DOHH2 (cell line): ENCODE data around the gene CAMSAP1.

Experiments used
- H3F3A ChIP-seq: fragments of 200-600 bp; sonication (generic), shearing (Covaris generic); 2 replicates; pipeline ENCODE4 v1.6.0; 2016; ENCODE audit warnings: antibody characterized with exemption, mild to moderate bottlenecking; ENCODE audit not compliant: control insufficient read depth, insufficient read depth
- H3K27ac ChIP-seq: fragments of 200-600 bp; sonication (generic); 2 replicates; pipeline ENCODE4 v1.5.1; 2014; ENCODE audit warnings: low read depth, mild to moderate bottlenecking, low read length, moderate library complexity
- H3K27me3 ChIP-seq: fragments of 200-600 bp; sonication (generic); 2 replicates; pipeline ENCODE4 v1.6.1; 2014; ENCODE audit warnings: mild to moderate bottlenecking, low read length, mixed read lengths; ENCODE audit not compliant: control insufficient read depth
- H3K36me3 ChIP-seq: fragments of 200-600 bp; sonication (generic); 2 replicates; pipeline ENCODE4 v1.6.1; 2014; ENCODE audit warnings: mild to moderate bottlenecking, low read length, moderate library complexity, mixed read lengths; ENCODE audit not compliant: control insufficient read depth
- H3K4me1 ChIP-seq: fragments of 200-600 bp; sonication (generic); 2 replicates; pipeline ENCODE4 v1.6.1; 2014; ENCODE audit warnings: mild to moderate bottlenecking, low read length, mixed read lengths; ENCODE audit not compliant: control insufficient read depth
- H3K4me2 ChIP-seq: fragments of 200-600 bp; sonication (generic); 2 replicates; pipeline ENCODE4 v1.6.0; 2014; ENCODE audit warnings: mild to moderate bottlenecking, low read length, moderate library complexity
- H3K4me3 ChIP-seq: fragments of 200-600 bp; sonication (generic); 2 replicates; pipeline ENCODE4 v1.5.1; 2014; ENCODE audit warnings: mild to moderate bottlenecking, low read length, mixed read lengths
- H3K79me2 ChIP-seq: fragments of 200-600 bp; sonication (generic); 2 replicates; pipeline ENCODE4 v1.6.1; 2014; ENCODE audit warnings: mild to moderate bottlenecking, low read length, mixed read lengths; ENCODE audit not compliant: control insufficient read depth
- H3K9me2 ChIP-seq: fragments of 200-600 bp; sonication (generic); replicated peaks from 2 replicates; pipeline ENCODE4 v1.6.1; 2014; ENCODE audit warnings: mild to moderate bottlenecking, low read length, mixed read lengths; ENCODE audit not compliant: control insufficient read depth
- H3K9me3 ChIP-seq: fragments of 200-600 bp; sonication (generic); 2 replicates; pipeline ENCODE4 v1.6.1; 2014; ENCODE audit warnings: antibody characterized with exemption, low read length, mixed read lengths; ENCODE audit not compliant: control insufficient read depth, insufficient read depth
- H4K20me1 ChIP-seq: fragments of 200-600 bp; sonication (generic); 2 replicates; pipeline ENCODE4 v1.6.0; 2014; ENCODE audit warnings: low read depth, mild to moderate bottlenecking, antibody characterized with exemption, low read length, moderate library complexity; ENCODE audit not compliant: control insufficient read depth, insufficient read depth
- CTCF ChIP-seq: fragments of 200-600 bp; sonication (generic); IDR thresholded peaks from one replicate; pipeline ENCODE4 v1.5.1; 2014; ENCODE audit warnings: antibody characterized with exemption, mild to moderate bottlenecking, low read depth, low read length; ENCODE audit not compliant: poor library complexity, severe bottlenecking
- EZH2phosphoT487 ChIP-seq: fragments of 200-600 bp; sonication (generic); IDR thresholded peaks from 2 replicates; pipeline ENCODE4 v1.6.1; 2017; ENCODE audit warnings: borderline replicate concordance, mild to moderate bottlenecking, antibody characterized with exemption, low read length, moderate library complexity, mixed read lengths

Gene CAMSAP1

GRCh38 chr9:135840539-135840938 lies 66.8 kb downstream of the CAMSAP1 start:
- Histone ChIP-seq H3K9me3 (no peaks in the 10 kb centered on the region), H3F3A (no peaks in the 10 kb centered on the region), H3K27me3 (no peaks in the 10 kb centered on the region), H3K9me2 (no peaks in the 10 kb centered on the region), H3K4me2 (no peak overlapping the region), H3K27ac (no peak overlapping the region), H3K4me1 (no peaks in the 10 kb centered on the region), H3K36me3 (no peaks in the 10 kb centered on the region), H3K79me2 (peaks cover 5% of the 10 kb centered on the region), H4K20me1 (no peaks in the 10 kb centered on the region), H3K4me3 (no peak overlapping the region)
- no peak for TF ChIP-seq CTCF
- TF ChIP-seq EZH2phosphoT487, result no peak

GRCh38 chr9:135840107-135840506 lies 67.2 kb downstream of the CAMSAP1 start:
- H3K27ac ChIP-seq, result no peak overlapping the region
- no peak overlapping the region for H3K4me3 ChIP-seq
- no peaks in the 10 kb centered on the region for H4K20me1 ChIP-seq
- H3K36me3 ChIP-seq, result no peaks in the 10 kb centered on the region
- H3K27me3 ChIP-seq, result no peaks in the 10 kb centered on the region
- no peaks in the 10 kb centered on the region for H3K4me1 ChIP-seq
- H3F3A ChIP-seq, result no peaks in the 10 kb centered on the region
- TF ChIP-seq CTCF, result no peak
- TF ChIP-seq EZH2phosphoT487, result no peak
- peaks cover 5% of the 10 kb centered on the region for H3K79me2 ChIP-seq
- H3K9me2 ChIP-seq, result no peaks in the 10 kb centered on the region
- no peaks in the 10 kb centered on the region for H3K9me3 ChIP-seq
- no peak overlapping the region for H3K4me2 ChIP-seq

- Histone ChIP-seq H3K9me3 (no peaks in the 10 kb centered on the region), H3K4me2 (no peak overlapping the region), H3K36me3 (no peaks in the 10 kb centered on the region), H3K79me2 (peaks cover 5% of the 10 kb centered on the region), H3K4me3 (no peak overlapping the region), H3K9me2 (no peaks in the 10 kb centered on the region), H3K27me3 (no peaks in the 10 kb centered on the region), H3K27ac (no peak overlapping the region), H3K4me1 (no peaks in the 10 kb centered on the region), H3F3A (no peaks in the 10 kb centered on the region), H4K20me1 (no peaks in the 10 kb centered on the region)
- TF ChIP-seq EZH2phosphoT487 (no peak), CTCF (no peak)
Observed at GRCh38 chr9:135839516-135839915, 67.8 kb downstream of the CAMSAP1 start.

GRCh38 chr9:135835131-135835530 lies 72.2 kb downstream of the CAMSAP1 start:
- Histone ChIP-seq H4K20me1 (no peaks in the 10 kb centered on the region), H3K9me2 (no peaks in the 10 kb centered on the region)

More at GRCh38 chr9:135835131-135835530, 72.2 kb downstream of the CAMSAP1 start:
- H3K4me3 ChIP-seq, result no peak overlapping the region
- H3K79me2 ChIP-seq, result peaks cover 5% of the 10 kb centered on the region
- H3K9me3 ChIP-seq, result no peaks in the 10 kb centered on the region
- TF ChIP-seq EZH2phosphoT487, result no peak
- H3K27me3 ChIP-seq, result no peaks in the 10 kb centered on the region
- no peaks in the 10 kb centered on the region for H3F3A ChIP-seq
- H3K36me3 ChIP-seq, result no peaks in the 10 kb centered on the region
- no peak overlapping the region for H3K27ac ChIP-seq
- no peaks in the 10 kb centered on the region for H3K4me1 ChIP-seq
- H3K4me2 ChIP-seq, result no peak overlapping the region
